GM19238 (cell line): ENCODE results near the gene CAPN3.

Experiments used
- DNase-seq: peaks from one replicate; pipeline ENCODE4 v3.0.0; 2011; ENCODE audit warnings: low spot score; ENCODE audit not compliant: insufficient read length

The CAPN3 gene

DNA sequence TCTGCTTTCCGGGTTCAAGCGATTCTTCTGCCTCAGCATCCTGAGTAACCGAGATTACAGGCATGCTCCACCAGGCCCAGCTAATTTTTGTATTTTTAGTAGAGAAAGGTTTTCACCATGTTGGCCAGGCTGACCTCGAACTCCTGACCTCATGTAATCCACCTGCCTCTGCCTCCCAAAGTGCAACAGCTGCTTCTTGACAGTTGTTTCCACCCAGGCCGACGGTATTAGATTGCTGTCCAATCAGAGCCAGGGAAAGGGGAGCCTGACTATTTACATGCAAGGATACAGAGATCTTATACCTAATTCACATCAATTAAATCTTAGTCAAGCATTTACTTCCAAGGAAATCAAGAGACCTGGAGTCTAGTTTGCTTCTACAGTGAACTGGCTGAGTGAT lies 4.0 kb upstream of the CAPN3 start:
- DNase-seq, result no peak

DNA sequence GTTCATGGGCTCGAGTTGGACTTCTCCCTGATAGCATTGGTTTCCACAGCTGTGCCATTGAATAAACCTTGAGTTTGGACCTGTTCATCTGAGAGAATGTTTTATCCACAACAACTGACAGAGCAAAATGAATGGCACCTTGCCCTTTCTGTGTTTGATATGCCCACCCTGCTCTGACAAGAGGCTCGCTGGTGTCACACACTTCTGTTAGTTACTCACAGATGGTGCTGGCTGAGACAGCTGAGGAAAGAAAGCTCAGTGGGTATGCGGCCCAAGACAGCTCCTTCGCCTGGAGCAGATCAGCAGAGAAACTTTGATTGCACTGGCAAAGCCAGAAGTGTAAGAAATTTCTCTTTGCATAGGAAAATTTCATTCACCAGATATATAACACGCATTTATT lies 2.5 kb upstream of the CAPN3 start:
- no peak for DNase-seq

DNA sequence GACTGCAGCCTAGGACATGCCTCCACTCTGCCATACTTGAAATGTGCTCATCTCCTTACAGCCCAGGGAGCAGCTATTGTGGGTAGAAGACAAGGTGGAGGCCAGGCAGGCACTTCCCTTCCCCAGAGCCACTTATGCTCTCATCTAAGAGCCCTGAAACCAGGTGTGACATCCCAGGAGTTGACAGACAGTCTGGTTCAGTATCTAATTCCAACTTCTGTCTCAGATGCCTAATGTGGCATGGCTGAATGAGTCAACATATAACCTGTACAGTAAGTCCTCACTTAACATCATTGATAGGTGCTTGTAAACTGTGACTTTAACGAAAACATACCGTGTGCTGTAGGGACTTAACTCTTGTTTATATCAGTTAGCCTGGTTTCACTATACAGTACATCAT lies 1.2 kb upstream of the CAPN3 start:
- DNase-seq, result no peak

DNA sequence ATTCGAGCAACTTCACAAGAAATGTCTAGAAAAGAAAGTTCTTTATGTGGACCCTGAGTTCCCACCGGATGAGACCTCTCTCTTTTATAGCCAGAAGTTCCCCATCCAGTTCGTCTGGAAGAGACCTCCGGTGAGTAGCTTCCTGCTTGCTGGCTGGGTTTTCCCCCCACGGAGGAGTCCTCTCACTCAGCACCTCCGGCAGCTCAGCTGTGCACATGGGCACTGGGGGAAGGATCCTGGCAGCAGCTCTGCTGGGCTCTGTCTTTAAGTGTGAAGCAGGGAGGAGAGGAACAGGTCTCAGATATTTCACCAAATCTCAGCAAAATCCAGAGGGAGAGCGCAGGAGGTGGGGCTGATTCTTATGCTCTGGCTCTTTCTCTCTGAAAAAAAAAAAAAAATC lies 684 bp downstream of the CAPN3 start:
- no peak for DNase-seq

DNA sequence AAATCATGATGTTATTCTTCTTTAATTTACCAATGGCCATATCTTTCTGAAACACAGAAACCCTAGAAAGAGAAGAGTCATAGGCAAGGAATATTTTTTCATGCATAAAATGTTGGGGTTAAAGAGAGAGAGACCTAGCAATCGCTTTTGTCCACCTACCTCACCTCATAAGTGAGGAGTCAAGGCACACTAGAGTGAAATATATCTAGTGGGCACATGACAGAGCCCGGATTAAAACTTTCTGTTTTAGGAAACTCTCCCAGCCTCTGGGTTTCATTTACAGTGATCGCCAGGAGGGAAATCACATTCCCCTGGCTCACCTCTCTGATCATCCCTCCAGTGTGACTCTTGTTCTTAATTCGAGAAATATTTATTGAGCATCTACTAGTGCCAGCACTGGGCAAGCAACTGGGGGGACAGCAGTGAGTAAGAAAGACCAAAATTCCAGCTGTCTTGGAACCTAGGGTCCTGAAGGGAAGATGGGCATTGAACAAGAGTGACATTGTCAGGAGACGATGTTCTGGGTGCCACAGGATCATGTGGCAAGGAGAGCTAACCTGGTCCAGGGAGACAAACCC lies 1.3 kb downstream of the CAPN3 start:
- no peak for DNase-seq

DNA sequence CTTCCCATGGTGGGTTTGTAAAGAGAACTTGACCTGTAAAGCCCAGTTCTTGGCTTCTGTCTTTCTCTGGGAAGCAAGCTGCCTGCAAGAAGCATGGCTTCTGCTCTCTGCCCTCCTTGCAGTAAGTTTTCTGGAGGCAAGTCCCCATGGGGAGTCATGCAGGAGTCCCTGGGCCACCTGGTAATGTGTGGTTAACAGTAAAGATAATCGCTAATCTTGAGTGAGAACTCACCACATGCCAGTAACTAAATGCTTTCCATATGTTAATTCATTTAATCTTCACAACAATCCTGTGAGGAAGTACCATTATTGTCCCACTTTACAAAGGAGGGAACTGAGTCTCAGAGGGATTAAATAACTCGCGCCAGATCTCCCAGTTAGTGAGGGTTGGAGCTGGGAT lies 4.2 kb downstream of the CAPN3 start:
- no peak for DNase-seq

DNA sequence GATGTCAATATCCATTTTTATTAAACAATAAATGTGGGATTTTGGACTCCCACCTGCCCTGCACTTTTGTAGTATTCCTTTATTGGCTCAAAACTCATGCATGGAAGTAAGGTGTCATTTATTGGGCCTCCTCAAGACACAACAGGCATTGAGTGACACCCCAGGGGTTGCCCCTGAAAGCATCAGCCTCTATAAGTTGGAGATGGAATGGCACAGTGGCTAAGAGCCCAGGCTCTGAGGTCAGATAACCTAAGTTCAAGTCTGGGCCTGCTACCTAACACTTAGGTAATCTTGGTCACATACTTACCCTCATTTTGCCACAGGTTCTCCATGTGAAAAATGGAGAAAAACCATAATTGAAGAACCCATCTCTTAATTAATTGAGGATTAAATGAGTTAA lies 4.6 kb downstream of the CAPN3 start:
- DNase-seq, result no peak

DNA sequence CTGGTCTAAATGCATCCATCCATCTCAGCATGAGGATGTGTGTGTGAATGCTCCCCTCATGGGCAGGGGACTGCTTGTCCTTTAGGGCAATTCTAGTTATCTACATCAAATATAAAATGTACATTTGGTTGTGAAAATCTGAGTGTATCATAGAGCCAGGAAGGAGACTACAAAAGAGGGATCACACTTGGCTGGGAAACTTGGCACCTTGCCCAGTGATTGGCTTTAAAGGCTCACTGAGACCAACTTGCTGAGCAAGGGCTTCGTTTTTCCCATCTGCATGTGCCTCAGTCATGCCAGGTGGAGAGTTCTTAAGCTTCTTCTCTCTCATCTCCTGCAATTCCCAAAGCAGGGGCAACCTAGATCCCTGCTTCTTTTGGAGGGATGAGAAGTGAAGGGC lies 5.2 kb downstream of the CAPN3 start:
- DNase-seq, result no peak

DNA sequence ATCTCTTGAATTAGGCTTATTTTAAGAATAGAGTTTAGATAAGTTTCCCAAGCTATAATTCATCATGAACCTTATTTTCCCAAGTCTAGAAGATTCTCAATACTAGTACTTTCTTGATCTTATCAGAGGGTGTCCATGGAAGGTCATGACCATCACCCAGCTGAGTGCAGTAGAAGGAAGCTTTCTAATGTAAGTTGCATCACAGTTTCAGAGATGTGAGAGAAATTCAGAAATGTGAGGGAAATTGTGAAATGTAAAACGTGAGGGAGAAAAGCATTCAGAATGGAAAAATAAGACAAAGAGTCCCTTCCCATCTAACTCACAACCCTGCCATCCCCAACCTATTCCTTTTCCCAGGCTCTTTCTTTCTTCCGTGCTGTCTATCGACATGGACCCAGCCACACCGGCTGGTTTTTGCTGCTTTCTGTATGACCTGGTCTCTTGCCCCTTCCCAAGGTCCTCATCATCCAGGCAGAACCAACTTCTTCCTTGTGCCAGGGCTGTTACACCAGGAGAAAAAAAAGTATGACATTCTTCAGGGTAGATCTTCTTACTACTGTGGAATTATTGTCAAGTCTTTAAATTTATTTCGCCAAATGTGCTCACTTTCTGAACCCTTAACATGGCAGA lies 6.7 kb downstream of the CAPN3 start:
- DNase-seq, result no peak

DNA sequence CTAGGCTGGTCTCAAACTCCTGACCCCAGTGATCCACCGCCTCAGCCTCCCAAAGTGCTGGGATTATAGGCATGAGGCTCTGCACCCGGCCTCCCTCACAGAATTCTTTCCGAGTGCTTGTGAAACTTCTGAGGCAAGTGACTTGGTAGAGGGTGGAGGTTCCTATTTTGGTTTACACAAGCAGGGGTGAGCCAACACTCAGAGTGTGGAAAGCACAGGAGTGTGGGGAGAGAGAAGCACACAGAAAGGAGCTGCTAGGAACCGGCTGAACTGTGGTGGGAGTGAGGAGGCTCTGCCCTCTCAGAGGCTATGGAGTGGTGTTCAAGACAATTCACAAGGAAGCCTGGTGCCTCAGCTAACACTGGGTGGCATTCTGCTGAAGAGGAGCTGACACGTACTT lies 7.7 kb downstream of the CAPN3 start:
- DNase-seq, result no peak

DNA sequence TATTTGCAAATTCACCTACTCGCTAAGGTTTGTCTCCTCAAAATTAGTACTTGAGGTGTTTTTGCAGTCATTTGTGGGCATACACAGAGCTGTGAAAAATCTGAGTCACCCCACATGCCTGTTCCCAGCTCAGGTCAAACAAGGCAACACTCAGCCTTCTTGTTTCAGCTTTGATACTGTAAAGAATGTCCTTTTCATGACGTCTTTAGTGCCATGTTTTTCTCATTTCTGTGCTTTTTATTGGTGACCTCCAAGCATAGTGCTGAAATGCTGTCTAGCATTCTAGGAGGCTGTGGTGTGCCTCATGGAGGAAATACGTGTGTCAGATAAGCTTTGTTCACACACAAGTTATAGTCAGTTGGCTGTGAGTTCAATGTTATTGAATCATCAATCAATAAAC lies 8.8 kb downstream of the CAPN3 start:
- no peak for DNase-seq

DNA sequence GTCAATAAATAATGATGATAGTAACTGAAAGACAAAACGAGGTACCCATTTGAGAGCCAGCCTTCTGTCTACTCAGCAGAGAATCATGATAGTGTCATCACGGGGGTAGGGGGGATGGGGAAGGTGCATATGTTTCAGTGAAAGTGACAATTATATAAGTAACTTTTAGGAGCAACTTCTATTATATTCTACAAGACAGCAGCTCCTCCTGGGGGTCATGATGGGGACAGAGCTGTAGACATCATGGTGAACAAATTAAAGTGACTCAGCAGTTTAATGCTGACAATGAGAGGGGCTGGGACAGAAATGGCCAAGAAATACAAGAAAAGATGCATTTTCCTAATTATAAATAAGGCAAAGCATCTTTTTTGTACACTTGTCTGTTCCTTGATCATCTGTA lies 11.8 kb downstream of the CAPN3 start:
- no peak for DNase-seq

DNA sequence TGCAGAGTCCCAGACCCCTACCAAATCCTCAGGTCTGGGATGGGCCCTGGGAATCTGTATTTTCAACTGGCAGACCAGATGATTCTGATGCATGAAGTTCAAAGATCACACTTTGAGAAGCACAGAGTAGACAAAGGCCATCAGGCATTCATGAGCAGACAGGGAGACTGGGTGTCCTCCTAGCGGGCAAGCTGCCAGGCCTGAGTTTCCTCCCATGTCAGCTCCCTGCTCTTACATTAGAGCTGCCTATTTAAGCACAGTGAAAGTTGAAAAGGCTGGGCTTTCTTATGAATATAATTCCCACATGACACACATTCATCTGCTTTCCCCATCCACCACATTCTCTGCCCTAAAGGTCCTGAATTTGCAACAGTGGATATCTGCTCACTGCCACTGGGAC lies 14.0 kb downstream of the CAPN3 start:
- DNase-seq, result no peak

DNA sequence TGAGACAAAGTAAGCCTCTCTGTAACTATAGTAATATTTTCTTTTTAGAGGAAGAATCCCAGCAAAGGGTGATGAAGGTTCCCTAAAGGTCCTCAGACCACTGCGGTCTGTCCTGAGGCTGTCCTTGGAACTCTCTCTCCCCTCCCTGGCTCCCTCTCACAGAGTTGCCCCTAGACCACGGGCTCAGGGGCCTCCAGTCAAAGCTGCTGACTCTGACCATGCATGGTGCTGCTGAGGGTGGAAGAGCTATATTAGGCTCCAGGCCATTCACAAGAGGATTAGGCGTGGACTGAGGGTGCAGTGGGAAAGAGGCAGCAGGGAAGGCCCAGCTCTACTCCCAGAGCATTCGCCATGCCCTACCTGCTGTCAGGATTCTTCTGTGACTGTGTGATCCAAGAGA lies 14.6 kb downstream of the CAPN3 start:
- DNase-seq, result no peak

DNA sequence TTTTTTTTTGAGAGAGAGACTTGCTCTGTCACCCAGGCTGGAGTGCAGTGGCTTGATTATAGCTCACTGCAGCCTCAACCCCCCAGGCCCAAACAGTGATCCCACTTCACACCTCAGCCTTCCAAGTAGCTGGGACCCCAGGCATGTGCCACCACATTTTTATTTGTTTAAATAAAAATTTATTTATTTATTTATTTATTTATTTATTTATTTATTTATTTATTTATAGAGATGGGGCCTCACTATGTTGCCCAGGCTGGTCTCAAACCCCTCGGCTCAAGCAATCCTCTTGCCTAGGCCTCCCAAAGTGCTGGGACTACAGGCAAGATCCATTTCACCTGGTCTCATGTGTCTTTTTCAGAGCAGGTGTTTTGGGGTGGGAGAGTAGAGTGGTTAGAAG lies 15.5 kb downstream of the CAPN3 start:
- DNase-seq, result no peak

DNA sequence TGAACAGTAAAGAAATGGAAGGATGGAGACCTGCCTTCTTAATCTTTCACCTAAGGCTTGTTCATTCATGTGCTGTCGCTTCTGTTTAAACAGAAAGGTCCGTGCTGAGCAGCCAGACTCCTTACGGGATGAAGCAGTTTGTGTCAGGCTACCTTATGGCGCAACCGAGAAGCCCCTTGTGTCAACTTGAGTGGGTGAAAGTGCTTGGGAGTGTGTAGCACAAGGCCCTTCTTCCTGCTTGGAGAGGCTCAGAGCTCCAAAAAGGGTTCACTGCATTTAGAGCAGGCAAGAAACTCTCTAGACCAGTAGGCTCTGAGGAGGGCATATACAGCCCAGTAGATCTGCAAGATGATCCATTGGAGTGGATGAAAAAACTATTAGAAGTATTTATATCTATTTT lies 16.0 kb downstream of the CAPN3 start:
- DNase-seq, result no peak

DNA sequence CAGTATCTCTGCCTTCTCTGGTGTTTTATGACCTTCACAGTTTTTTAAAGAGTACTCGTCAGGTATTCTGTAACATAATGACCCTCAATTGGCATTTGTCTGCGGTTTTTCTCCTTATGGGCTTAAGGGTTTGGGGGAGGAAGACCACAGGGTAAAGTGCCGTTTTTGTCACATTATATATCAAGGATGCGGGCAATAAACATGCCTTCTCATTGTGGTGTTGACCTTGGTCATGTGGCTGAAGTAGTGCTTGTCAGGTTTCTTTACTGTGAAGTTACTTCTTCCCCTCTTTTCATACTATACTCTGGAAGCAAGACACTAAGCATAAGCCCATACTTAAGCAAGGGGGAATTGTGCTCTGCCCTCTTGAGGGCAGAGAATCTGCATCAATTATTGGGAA lies 16.6 kb downstream of the CAPN3 start:
- no peak for DNase-seq

DNA sequence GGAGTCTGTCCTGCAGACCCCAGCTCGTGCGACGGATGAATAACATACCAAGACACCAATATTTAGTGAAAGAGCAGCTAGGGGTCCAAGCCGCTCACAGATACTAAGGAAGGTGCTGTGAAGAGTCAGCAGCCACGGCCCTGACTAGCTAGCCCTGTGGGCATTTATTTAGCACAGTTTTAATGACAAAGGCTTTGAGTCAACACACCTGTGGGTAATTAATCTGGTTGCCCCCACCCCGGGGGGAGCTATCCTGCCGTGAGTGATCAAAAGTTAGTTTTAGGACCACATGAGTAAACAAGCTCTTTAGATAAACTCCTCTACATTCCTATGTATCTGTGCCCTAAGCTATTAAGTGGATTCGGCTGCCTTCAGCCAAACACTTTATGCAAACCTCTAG lies 18.7 kb downstream of the CAPN3 start:
- no peak for DNase-seq

DNA sequence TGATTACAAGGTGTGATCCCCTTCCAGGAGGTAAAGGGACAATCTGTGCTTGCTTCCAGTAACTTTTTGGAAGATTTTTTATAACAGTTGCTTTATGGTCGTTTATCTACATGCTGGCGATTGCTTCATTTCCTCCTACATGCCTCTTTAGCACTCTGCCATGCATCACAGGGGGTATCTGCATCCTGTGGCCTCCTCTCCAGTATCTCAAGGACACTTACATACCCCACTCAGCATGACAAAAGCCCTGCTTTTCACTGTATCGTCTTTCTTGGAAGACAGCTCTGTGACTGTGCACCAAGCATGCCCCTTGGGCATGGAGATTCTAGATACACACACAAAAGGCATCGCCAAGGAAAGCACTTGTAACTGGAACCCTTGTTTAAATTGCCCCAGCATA lies 25.3 kb downstream of the CAPN3 start:
- DNase-seq, result no peak

DNA sequence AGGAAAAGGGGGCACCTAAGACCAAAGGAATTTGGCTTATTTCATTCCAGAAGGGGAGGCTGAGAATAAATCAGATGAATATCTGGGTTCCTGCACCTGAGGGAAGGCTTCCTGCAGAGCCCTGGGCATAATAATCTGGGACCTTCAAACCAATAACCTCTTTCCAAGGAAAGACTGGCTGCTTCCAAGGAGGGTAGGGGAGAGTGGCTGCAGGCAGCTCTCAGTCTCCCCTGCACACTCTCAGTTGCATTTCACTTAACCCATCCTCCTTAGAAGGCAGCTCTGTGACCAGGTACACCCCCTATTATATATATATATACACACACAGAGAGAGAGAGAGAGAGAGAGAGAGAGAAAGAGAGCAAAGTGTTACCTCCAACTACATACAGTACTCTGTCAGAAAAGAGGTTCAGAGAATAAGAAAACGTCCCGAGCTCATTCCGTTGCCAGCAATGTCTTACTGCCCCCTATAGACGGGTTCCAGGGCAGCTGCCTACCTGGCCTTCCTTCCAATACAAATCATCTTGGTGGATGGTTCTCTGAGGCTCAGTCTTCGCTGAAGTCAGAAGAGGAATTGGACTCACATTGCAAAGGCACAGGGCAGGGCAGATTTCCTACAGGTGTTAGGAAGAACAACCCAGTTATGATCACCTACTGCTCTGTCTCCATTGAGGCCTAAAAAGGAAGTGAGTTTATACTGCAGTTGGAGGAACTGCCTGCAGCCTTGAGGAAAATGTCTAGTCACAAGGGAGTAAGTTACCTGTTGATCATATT lies 26.1 kb downstream of the CAPN3 start:
- DNase-seq, result peak; percentile 20

DNA sequence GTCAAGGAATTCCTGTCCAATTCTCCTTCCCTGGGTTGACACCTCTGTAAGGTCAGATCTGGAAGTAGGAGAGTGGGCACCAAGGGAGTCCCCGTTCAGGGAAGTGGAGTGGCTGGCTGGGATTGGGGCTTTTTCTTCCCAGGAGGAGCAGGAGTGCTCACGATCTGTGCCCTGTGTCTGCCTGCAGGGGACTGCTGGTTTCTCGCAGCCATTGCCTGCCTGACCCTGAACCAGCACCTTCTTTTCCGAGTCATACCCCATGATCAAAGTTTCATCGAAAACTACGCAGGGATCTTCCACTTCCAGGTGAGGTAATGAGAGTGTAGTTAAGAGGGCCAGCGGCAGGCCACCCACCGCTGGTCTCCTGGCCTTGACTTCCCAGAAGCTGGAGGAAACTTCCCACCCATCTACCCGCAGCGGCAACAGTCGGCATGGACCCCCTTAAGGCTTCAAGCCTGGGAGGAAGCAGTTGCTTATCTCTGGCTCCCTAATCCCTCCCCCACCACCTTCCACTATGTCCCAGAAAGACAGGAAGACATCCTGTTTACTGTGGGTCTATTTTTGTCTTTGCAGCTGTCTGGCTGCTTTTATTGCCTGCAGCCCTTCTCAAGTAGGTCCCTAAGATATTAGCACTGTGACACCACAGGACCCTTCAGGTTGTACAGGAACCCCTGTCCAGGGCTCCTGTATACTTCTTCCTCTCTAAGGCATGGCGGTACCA lies 26.8 kb downstream of the CAPN3 start:
- no peak for DNase-seq

DNA sequence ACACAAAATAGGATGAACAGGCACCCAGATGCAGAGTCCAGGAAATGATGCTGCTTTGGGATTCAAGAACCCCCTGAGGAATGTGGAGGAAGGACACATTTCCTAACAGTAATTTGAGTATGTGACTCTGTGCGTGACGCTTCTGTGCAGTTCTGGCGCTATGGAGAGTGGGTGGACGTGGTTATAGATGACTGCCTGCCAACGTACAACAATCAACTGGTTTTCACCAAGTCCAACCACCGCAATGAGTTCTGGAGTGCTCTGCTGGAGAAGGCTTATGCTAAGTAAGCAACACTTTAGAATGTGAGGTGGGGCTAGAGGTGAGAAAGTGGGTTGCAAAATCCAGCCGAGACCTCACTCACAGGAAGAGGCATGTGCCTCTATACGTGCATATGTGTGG lies 28.3 kb downstream of the CAPN3 start:
- DNase-seq, result no peak
